Subcutaneous abdominal adipose tissue (tissue), 5 donors: ENCODE results near the gene TRIM26.

Source experiments
- H3K27ac ChIP-seq: one replicate; pipeline ENCODE4 v1.7.0; 2013; ENCODE audit warnings: low read depth, mild to moderate bottlenecking, inconsistent platforms, low read length, moderate library complexity
- H3K27me3 ChIP-seq, 5 donors: one replicate each; pipeline ENCODE4 v1.7.0; 2013; ENCODE audit warnings: low read length in 5 of 5, inconsistent platforms in 1 of 5; ENCODE audit not compliant: control insufficient read depth in 5 of 5, insufficient read depth in 4 of 5
- H3K36me3 ChIP-seq, 5 donors: one replicate each; pipeline ENCODE4 v1.7.0; 2013; ENCODE audit warnings: low read length in 5 of 5; ENCODE audit not compliant: control insufficient read depth in 5 of 5, insufficient read depth in 5 of 5
- H3K4me1 ChIP-seq, 5 donors: one replicate each; pipeline ENCODE4 v1.7.0; 2013; ENCODE audit warnings: low read length in 5 of 5, mild to moderate bottlenecking in 3 of 5, moderate library complexity in 1 of 5; ENCODE audit not compliant: control insufficient read depth in 5 of 5, insufficient read depth in 5 of 5
- H3K4me3 ChIP-seq, 5 donors: one replicate each; pipeline ENCODE4 v1.7.0; 2013; ENCODE audit warnings: low read length in 5 of 5, low read depth in 1 of 5
- H3K9ac ChIP-seq, 5 donors: one replicate each; pipeline ENCODE4 v1.7.0; 2013; ENCODE audit warnings: low read length in 5 of 5, mild to moderate bottlenecking in 4 of 5, moderate library complexity in 3 of 5
- H3K9me3 ChIP-seq, 5 donors: one replicate each; pipeline ENCODE4 v1.7.0; 2013; ENCODE audit warnings: low read length in 5 of 5; ENCODE audit not compliant: control insufficient read depth in 5 of 5
- donor health status: healthy.
- donor health status: healthy.
- donor health status: healthy.
- donor health status: healthy.
- donor health status: healthy.

The TRIM26 gene

DNA sequence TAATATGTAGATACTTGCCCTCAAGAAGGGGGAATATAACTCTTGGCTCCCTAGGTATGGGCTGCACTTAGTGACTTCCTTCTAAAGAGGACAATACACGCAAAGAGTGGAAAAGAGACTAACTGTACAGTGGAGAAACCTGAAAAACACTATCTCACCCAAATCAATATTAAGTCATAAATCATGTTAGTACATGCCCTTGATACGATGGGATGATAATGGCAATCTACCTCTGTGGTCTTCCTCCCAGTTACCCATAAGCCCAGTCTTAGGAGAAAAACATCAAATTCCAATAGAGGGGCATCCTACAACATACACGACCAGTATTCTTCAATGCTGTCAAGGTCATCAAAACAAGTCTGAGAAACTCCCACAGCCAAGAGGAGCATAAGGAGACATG lies 1.3 kb downstream of the TRIM26 start:
- peaks cover 0 to 3% (median 0%) of the 10 kb centered on the region in 5 donors for H3K36me3 ChIP-seq
- H3K9me3 ChIP-seq: no peaks in the 10 kb centered on the region
- H3K27me3 ChIP-seq: no peaks in the 10 kb centered on the region
- no peak overlapping the region for H3K27ac ChIP-seq
- peak overlapping the region; percentile 3 to 98 (median 95) for H3K4me3 ChIP-seq
- peak overlapping the region in 4 of 5 donors; percentile 78 to 98 (median 93) for H3K9ac ChIP-seq
- H3K4me1 ChIP-seq: peaks cover 17 to 51% (median 49%) of the 10 kb centered on the region in 5 donors

DNA sequence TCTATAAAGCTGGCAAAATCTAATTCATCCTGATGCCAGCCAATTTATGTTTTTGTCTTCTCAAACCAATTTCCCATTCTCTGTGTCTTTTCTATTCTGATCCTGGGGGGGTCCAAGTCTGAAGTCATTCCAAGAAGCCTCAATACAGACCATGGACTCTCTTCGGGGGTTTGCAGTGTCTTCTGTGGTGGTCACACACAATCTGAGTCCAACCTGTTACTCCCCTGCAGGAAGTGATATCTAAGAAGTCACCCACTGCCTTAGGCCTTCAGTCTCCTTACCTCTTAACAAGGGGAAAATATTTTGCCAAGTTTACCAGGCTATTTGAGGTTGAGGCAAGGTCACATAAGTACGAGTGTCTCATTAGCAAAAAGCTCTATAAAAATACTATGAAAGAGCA lies 1.9 kb downstream of the TRIM26 start:
- peaks cover 18 to 55% (median 54%) of the 10 kb centered on the region in 5 donors for H3K4me1 ChIP-seq
- H3K9ac ChIP-seq: no peak overlapping the region
- H3K27ac ChIP-seq: no peak overlapping the region
- H3K27me3 ChIP-seq: no peaks in the 10 kb centered on the region
- no peaks in the 10 kb centered on the region for H3K9me3 ChIP-seq
- peaks cover 0 to 3% (median 0%) of the 10 kb centered on the region in 5 donors for H3K36me3 ChIP-seq
- no peak overlapping the region for H3K4me3 ChIP-seq

DNA sequence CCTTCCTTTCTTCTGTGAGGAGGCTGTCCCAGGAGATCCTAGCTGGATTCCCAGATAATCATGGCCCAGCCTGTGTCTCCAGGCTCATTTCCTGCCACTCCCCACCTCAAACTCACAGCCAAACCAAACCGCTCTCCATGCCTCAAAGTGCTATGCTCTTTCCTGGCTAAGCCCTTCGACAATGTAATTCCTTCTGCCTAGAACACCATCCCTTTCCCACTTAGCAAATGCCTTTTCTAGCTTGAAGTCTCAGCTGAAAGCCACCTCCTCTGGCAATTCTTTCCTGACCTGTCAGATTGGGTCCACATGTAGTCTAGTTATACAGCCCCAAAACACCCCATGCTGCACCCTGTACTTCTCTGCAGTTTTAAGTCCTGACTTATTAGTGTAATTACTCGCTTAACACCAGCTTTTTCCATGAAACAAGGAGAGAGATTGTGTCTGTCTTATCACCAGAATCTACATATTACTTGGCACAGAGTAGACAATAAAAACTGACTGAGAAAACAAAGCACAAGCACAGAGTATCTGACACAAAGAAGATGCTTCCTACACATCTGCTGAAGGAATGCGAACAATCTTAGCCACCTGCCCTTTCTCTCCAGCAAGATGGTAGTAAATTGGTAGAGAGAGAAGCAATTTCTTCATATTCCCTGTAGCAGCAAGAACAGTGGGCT lies 5.4 kb downstream of the TRIM26 start:
- Histone ChIP-seq H3K4me3 (no peak overlapping the region), H3K9me3 (no peaks in the 10 kb centered on the region), H3K27ac (no peak overlapping the region), H3K36me3 (peaks cover 0 to 3% (median 0%) of the 10 kb centered on the region in 5 donors), H3K27me3 (no peaks in the 10 kb centered on the region), H3K4me1 (peaks cover 16 to 48% (median 43%) of the 10 kb centered on the region in 5 donors), H3K9ac (peak overlapping the region in 1 of 5 donors; percentile 0)

DNA sequence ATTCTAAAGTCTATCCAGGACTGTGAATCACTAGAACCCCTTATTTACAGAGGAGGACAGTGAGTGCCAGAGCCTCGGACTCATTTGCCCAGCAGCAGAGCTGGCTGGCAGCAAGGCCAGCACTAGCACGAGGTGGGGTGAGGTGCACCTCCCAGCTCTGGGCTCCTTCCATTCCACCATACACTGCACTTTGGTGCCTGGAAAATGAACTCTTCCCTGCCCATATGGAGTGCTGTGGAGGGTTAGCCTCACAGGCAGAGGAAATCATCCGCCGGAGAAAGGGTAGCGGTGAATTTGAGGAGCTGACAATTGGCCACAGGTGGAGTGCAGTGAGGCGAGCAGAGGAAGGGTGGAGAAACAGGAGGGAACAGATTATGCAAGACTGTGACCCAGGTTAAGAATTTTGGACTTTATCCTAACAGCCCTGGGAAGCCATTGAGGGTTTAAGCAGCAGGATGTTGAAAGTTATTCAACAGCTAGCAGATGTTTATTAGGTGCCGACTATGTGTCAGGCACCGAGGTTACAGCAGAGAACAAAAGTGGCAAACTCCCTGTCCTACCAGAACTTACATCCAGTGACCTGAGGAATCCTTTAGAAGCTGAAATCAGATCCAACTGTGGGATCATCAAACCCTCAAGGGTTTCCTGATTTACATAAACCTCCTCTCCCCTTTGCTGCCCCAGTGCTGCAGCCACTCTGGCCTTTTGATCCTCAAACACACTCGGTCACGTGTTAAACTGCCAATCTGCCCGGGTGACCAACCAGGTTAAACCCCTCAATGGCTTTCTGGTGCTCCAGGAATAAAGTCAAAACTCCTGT lies 6.2 kb downstream of the TRIM26 start:
- peaks cover 13 to 41% (median 37%) of the 10 kb centered on the region in 5 donors for H3K4me1 ChIP-seq
- H3K9me3 ChIP-seq: no peaks in the 10 kb centered on the region
- H3K9ac ChIP-seq: peak overlapping the region in 1 of 5 donors; percentile 0
- H3K27me3 ChIP-seq: no peaks in the 10 kb centered on the region
- peak overlapping the region; percentile 10 for H3K27ac ChIP-seq
- no peak overlapping the region for H3K4me3 ChIP-seq
- H3K36me3 ChIP-seq: peaks cover 0 to 3% (median 0%) of the 10 kb centered on the region in 5 donors

DNA sequence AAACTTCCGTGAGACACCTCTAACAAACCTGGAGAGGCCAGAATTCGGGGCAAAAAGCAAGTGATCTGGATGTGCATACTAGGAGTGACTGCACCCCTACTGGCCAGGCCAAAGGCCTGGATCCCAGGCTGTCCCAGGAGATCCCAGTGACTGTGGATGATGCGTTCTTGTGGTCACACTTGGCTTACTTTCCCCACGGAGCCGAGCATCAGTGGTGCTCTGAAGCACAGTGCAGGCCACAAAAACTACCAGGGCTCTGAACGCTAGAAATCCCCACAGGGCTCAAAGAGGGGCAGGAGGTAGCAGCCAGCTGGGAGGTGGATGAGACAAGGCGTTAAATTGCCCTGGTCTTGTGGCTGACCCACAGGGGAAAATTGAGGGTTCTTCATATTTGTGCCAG lies 7.1 kb downstream of the TRIM26 start:
- H3K36me3 ChIP-seq: peaks cover 0 to 3% (median 0%) of the 10 kb centered on the region in 5 donors
- H3K4me1 ChIP-seq: peaks cover 10 to 42% (median 34%) of the 10 kb centered on the region in 5 donors
- no peak overlapping the region for H3K9ac ChIP-seq
- no peaks in the 10 kb centered on the region for H3K27me3 ChIP-seq
- H3K9me3 ChIP-seq: no peaks in the 10 kb centered on the region
- H3K4me3 ChIP-seq: no peak overlapping the region
- H3K27ac ChIP-seq: no peak overlapping the region

DNA sequence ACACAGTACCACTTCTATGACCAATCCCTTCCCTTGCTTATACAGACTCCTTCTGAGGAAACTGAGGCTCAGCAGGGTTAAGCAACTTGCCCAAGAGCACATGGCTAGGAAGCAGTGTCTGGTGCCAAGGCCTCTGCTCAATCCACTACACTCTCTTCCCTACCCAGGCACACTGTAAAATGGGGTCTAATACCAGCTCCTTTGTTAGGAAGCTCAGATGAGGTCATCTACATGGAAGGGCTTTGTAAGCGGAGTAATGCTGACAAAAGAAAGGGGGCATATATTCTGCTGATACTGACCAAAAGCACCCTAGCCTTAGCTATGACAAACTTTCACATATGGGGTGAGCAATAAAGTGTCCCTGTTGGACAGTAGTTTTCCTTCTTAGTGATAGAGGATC lies 9.1 kb downstream of the TRIM26 start:
- Histone ChIP-seq H3K9ac (no peak overlapping the region), H3K27me3 (no peaks in the 10 kb centered on the region), H3K4me3 (no peak overlapping the region), H3K9me3 (no peaks in the 10 kb centered on the region), H3K4me1 (peaks cover 10 to 34% (median 29%) of the 10 kb centered on the region in 5 donors), H3K36me3 (peaks cover 0 to 15% (median 12%) of the 10 kb centered on the region in 5 donors), H3K27ac (no peak overlapping the region)

DNA sequence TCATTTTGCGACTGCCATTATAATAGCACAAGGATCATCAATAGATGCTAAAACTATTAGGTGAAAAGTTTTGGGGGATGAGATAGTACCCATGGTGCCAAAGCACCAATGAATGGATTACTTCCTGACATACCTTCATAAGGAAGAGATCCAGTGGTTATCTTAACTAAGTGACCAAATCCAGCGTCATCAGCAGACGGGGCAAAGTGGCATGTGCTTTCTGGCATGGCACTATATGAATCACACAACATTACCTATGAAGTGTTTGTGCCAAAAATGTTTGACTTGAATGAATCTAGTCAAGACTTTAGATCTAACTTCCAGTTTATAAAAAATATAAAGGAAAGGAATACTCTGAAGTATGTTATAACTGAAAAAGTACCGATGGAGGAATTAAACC lies 10.8 kb downstream of the TRIM26 start:
- H3K4me3 ChIP-seq: no peak overlapping the region
- no peaks in the 10 kb centered on the region for H3K27me3 ChIP-seq
- no peak overlapping the region for H3K9ac ChIP-seq
- H3K9me3 ChIP-seq: no peaks in the 10 kb centered on the region
- peaks cover 5 to 27% (median 21%) of the 10 kb centered on the region in 5 donors for H3K4me1 ChIP-seq
- peaks cover 0 to 30% (median 29%) of the 10 kb centered on the region in 5 donors for H3K36me3 ChIP-seq
- H3K27ac ChIP-seq: no peak overlapping the region

DNA sequence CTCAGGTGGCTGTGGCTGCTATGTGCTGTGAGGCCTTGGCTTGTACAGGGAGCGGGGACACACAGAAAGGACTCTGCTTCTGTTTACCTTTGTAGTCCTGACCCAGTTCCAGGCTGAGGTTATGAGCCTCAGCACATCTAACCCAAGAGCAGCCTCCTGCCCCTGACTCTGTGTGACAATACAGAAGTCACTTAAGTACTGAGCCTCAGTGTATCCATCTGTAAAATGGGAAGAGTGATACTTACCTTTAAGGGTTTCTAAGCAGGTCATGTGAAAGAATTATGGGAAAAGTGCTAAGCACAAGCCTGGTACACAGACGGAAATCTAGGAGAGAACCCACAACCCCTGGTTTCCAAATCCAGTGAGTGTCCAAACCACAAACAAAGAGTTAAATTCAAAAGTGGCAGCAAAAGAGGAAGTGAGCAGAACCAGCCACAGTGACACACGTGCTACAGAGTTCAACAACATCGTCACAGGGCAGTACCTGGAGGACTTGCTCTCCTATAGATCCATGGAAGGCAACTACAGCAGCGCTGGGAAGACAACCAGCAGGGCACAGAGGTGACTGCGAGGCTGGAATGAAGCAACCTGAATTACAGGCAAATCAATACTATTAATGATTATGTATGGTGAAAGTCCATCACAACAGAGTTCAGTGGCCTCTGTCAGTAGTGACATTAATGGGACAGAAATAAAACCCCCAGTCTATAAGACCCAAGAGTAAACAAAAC lies 12.5 kb downstream of the TRIM26 start:
- H3K4me3 ChIP-seq: no peak overlapping the region
- no peak overlapping the region for H3K9ac ChIP-seq

DNA sequence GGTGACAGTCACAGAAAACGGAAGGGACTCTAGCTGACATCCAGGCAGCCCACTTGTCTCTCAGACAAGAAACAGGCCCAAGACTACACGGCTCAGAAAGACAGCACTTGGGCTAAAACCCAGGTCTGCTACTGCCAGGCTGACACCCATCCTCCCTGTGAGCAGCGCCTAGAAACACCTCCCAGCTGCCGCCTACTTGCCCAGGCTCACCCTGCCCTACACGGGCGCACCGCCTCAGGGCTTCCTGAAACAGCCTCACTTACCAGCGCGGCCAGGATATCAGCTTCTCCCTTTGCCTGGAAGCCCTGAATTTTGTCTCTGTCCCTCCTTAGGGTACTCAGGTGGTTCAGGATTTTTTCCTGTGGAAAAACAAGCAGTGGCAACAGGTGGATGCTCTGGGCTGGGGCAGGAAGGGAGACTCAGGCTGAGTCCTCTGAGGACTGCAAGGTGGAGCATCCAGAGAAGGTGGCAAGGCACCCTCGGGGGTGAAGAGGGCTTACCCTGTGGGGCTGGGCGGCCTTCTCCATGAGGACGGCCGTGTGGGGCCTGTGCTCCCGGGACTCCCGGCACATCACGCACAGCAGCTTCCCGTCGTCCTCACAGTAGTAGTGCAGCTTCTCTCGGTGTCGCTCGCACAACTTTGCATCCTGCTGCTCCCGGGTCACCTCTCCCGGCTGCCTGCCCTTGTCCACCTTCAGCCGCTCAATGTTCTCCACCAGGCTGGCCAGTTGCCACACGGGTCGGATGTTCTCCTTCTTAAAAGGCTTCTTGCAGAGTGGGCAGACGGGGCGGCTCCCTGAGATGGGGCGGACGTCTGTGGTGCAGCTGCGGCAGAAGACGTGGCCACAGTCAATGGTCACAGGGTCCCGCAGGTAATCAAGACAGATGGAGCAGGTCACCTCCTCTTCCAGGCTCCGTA lies 14.8 kb downstream of the TRIM26 start:
- no peak overlapping the region for H3K4me3 ChIP-seq
- H3K27me3 ChIP-seq: no peaks in the 10 kb centered on the region
- peaks cover 0 to 12% (median 8%) of the 10 kb centered on the region in 5 donors for H3K4me1 ChIP-seq
- H3K9me3 ChIP-seq: no peaks in the 10 kb centered on the region
- H3K9ac ChIP-seq: no peak overlapping the region
- no peak overlapping the region for H3K27ac ChIP-seq
- peaks cover 0 to 69% (median 54%) of the 10 kb centered on the region in 5 donors for H3K36me3 ChIP-seq

More for the DNA sequence above, 12.5 kb downstream of the TRIM26 start:
- Histone ChIP-seq H3K27me3 (no peaks in the 10 kb centered on the region), H3K36me3 (peaks cover 0 to 47% (median 45%) of the 10 kb centered on the region in 5 donors), H3K9me3 (no peaks in the 10 kb centered on the region), H3K27ac (no peak overlapping the region), H3K4me1 (peaks cover 0 to 12% (median 8%) of the 10 kb centered on the region in 5 donors)
